ENCODE measurements around the gene USP11.

DNA sequence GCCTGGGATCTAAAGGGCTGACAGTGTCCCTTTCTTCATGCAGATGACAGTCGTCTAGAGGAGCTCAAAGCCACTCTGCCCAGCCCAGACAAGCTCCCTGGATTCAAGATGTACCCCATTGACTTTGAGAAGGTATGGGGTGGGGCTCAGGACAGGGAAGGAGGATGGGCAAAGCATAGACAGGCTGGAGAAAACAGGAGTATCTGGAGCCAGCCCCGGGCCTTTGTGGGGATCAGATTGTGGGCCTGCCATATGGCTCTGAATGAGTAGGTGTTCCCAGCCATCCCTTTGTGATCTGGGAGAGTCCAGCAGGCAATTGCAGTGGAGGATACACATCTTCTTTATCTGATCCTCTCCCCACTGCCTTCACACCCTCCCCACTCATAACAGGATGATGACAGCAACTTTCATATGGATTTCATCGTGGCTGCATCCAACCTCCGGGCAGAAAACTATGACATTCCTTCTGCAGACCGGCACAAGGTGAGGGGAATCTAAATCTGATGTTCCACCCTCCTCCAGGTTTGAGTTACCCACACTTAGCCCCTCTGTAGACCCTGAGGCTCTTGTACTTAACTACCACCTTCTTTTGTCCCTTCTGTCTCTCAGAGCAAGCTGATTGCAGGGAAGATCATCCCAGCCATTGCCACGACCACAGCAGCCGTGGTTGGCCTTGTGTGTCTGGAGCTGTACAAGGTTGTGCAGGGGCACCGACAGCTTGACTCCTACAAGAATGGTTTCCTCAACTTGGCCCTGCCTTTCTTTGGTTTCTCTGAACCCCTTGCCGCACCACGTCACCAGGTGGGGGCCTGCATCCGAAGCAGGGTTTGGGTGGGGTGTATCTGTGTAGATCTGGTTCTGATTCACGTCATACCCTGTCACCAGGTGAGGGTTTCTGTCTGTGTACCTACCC lies 20.2 kb upstream of the USP11 start:
- TF ChIP-seq, protein P1, sequence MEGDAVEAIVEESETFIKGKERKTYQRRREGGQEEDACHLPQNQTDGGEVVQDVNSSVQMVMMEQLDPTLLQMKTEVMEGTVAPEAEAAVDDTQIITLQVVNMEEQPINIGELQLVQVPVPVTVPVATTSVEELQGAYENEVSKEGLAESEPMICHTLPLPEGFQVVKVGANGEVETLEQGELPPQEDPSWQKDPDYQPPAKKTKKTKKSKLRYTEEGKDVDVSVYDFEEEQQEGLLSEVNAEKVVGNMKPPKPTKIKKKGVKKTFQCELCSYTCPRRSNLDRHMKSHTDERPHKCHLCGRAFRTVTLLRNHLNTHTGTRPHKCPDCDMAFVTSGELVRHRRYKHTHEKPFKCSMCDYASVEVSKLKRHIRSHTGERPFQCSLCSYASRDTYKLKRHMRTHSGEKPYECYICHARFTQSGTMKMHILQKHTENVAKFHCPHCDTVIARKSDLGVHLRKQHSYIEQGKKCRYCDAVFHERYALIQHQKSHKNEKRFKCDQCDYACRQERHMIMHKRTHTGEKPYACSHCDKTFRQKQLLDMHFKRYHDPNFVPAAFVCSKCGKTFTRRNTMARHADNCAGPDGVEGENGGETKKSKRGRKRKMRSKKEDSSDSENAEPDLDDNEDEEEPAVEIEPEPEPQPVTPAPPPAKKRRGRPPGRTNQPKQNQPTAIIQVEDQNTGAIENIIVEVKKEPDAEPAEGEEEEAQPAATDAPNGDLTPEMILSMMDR (IDR thresholded peaks at IDR 0.05; ENCODE audit: low read depth, low read length, poor library complexity, severe bottlenecking) = no peak
- TF ChIP-seq EZH2phosphoT487 (IDR thresholded peaks at IDR 0.05; ENCODE audit: borderline replicate concordance, low read length) = no peak

Data from DOHH2 (cell line).